Caki2 (cell line): ENCODE data around the gene SPINT2. TPM values are rescaled to one million over a fixed set of nuclear protein-coding genes. Genes with fewer than 3 reads are reported as not detected.

Experiments
- DNase-seq: peaks from one replicate; pipeline ENCODE4 v3.0.0-alpha.2; 2015; ENCODE audit warnings: low read depth
- in situ Hi-C: cut with HindIII; loops from 2 replicates; pipeline ENCODE4 v1.10.0; 2016; ENCODE audit warnings: low sequenced_read_pairs, low pct_unique_long_range_greater_than_20kb, mixed read lengths
- total RNA-seq: library from RNA; depleted of rRNA; stranded (reverse); fragments of >200 nt; shearing (Covaris generic); gene quantifications from 2 replicates; pipeline ENCODE4 v1.2.3, GENCODE V29; 2014; ENCODE audit warnings: low replicate concordance

SPINT2 gene
- total RNA-seq, 1 experiment from 2014 or later = 1,423 TPM

GRCh38 chr19:38283271-38283670 is 18.9 kb downstream of the SPINT2 start:
- in situ Hi-C loops = no loop called here
- no peak for DNase-seq

DNA sequence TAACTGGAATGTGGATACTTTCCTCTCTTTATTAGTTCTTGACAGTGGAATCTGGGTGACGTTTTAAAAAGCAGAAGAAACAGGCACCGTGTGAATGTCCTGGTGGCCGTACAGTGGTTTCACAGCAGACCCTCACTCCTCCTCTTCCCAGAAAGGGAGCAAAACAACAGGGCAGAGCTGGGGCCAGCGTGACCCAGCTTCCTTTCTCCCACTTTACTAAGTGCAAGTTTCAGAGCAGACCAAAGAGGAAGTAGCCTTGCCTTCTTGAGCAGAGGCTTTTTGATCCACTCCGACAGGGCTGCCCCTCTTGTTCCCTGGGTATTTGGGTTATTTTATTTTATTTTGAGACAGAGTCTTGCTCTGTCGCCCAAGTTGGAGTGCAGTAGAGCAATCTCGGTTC is 20.0 kb downstream of the SPINT2 start:
- in situ Hi-C loops = no loop called here
- no peak for DNase-seq

- in situ Hi-C loops = no loop called here
- no peak for DNase-seq
Observed at GRCh38 chr19:38285567-38285966, 21.2 kb downstream of the SPINT2 start.

DNA sequence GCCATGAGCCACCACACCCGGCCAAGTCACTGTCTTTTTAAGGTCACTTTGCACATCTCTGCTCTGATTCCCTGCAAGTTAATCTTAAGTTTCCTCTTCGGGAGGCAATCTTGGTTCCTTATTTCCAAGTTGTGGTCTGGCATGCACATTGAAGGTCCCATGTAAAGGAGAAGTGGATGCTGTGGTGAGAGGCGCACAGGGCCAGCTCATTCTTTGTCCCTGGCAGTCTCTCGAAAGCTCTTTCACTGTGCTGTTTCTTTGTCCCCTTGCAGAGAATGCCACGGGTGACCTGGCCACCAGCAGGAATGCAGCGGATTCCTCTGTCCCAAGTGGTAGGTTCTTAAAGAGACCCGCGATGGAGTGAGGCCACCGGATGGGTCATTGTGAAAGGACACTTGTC is 23.2 kb downstream of the SPINT2 start:
- DNase-seq = no peak
- in situ Hi-C loops = no loop called here

GRCh38 chr19:38288123-38288855 is 23.9 kb downstream of the SPINT2 start:
- in situ Hi-C loops = no loop called here

DNA sequence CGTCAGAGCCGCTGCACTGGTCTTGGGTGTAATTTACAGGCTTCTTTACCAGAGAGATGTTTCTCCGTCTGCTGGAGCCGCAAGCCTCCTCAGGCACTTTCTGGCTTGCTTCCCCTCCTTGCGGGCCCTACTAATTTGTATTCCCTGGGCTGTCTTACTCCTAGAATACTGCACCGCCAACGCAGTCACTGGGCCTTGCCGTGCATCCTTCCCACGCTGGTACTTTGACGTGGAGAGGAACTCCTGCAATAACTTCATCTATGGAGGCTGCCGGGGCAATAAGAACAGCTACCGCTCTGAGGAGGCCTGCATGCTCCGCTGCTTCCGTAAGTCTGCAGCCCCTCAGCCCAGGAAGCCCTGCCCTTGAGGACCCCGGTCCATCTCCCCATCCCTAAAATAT is 25.6 kb downstream of the SPINT2 start:
- in situ Hi-C loops = no loop called here
- no peak for DNase-seq

More at GRCh38 chr19:38288123-38288855, 23.9 kb downstream of the SPINT2 start:
- DNase-seq = no peak

GRCh38 chr19:38290631-38291147 is 26.3 kb downstream of the SPINT2 start:
- peak; percentile 94 for DNase-seq
- in situ Hi-C loops = no loop called here

- no peak for DNase-seq
- in situ Hi-C loops = no loop called here
Observed at GRCh38 chr19:38291855-38292254, 27.5 kb downstream of the SPINT2 start.

- DNase-seq = no peak
- in situ Hi-C loops = no loop called here
Observed at GRCh38 chr19:38293281-38293680, 28.9 kb downstream of the SPINT2 start.

GRCh38 chr19:38294090-38294489 is 29.7 kb downstream of the SPINT2 start:
- DNase-seq = no peak
- in situ Hi-C loops = no loop called here

- in situ Hi-C loops = no loop called here
- DNase-seq = peak; percentile 84
Observed at GRCh38 chr19:38298821-38299680, 34.7 kb downstream of the SPINT2 start.

- peak; percentile 93 for DNase-seq
Observed at GRCh38 chr19:38303517-38304351, 39.4 kb downstream of the SPINT2 start, which contains the start of gene C19orf33. Gene C19orf33 (plus strand): TSS chr19:38304251. CDS start chr19:38304262, 11 bp downstream.

GRCh38 chr19:38304352-38304865 is 40.0 kb downstream of the SPINT2 start:
- in situ Hi-C loops = no loop called here
- DNase-seq = no peak

More at GRCh38 chr19:38303517-38304351, 39.4 kb downstream of the SPINT2 start, which contains the start of gene C19orf33:
- in situ Hi-C loops = no loop called here

DNA sequence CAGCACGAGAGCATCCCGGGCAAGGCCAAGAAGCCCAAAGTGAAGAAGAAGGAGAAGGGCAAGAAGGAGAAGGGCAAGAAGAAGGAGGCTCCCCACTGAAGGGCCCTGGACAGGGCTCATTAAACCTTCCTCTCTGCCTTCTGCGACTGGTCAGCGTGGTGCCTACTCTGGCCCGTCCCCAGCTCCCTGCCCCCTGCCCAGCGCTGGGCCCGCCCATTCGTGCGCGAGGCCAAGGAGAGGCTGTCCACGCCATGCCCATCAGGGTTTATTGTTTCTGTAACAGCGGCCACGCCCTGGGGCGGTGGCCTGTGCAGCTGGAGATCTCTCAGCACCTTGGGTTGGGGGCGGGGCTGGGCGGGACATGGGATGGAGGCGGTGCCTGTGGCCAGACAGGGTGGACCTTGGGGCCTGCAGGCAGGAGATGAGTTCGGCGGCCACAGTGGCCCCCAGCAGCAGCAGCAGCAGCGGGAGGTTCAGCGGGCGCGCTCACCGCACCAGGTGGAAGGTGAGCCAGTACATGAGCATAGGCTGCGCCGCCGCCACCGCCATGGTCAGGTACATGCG is 40.6 kb downstream of the SPINT2 start:
- in situ Hi-C loops = no loop called here
- DNase-seq = peak; percentile 99

DNA sequence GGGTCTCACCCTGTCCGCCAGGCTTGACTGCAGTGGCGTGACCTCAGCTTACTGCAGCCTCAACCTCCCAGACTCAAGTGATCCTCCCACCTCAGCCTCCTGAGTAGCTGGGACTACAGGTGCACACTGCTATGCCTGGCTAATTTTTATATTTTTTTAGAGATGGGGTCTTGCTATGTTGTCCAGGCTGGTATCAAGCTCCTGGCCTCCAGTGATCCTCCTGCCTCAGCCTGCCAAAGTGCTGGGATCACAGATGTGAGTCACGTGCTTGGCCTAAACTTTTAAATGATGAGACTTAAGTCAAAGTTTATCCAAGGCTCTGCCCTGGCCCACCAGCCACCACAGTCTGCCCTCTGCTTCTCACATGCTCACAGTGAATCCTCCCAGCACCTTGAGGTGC is 41.9 kb downstream of the SPINT2 start:
- DNase-seq = no peak
- in situ Hi-C loops = no loop called here

DNA sequence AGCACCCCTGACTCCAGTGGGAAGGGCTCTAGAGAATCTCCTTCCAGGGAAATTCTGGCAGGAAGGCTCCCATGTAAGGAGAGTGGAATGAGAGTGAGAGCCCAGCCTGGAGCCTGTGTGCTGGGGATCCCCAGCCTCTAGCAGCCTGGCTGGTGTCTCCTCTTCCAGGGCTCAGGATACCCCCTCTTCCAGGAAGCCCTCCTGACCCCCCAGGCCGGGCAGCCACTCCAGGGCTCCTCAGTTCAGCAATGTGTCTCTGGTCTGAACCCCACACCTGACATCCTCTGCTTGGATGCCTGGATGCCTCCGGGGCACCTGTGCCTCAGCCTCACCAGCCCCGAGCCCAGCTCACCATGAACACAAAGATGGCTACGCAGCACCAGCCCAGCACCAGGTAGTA is 42.7 kb downstream of the SPINT2 start:
- DNase-seq = no peak
- in situ Hi-C loops = no loop called here

GRCh38 chr19:38307597-38307996 is 43.2 kb downstream of the SPINT2 start:
- in situ Hi-C loops = no loop called here
- no peak for DNase-seq
